H1 (cell line): ENCODE data around the gene TBRG4. TPM values are rescaled to one million over a fixed set of nuclear protein-coding genes. Genes with fewer than 3 reads are reported as not detected.

Experiments
- CREB1 ChIP-seq: IDR thresholded peaks from 2 replicates; pipeline ENCODE4 v1.6.1; 2012; ENCODE audit warnings: inconsistent platforms
- HDAC2 ChIP-seq, 2 experiments: fragments of 300-600 bp in 1 of 2; sonication (generic) in 1 of 2; IDR thresholded peaks; 2 replicates each; pipeline ENCODE4 v1.6.1; 2011 to 2012; ENCODE audit warnings: low read depth in 2 of 2, low read length in 2 of 2, mild to moderate bottlenecking in 2 of 2, moderate library complexity in 2 of 2, borderline replicate concordance in 1 of 2, inconsistent platforms in 1 of 2
- HDAC6 ChIP-seq: IDR thresholded peaks from one replicate; pipeline ENCODE4 v1.7.1; 2012; ENCODE audit warnings: low read depth, mild to moderate bottlenecking, inconsistent platforms, low read length, moderate library complexity
- JUND ChIP-seq: IDR thresholded peaks from 2 replicates; pipeline ENCODE4 v1.6.1; 2011; ENCODE audit warnings: mild to moderate bottlenecking, improper control_type of control experiment, low read length
- KDM1A ChIP-seq: fragments of 200-600, 300-600 bp; sonication (generic); IDR thresholded peaks from 2 replicates; pipeline ENCODE4 v1.7.1; 2016; ENCODE audit warnings: mild to moderate bottlenecking, low read length, borderline replicate concordance
- MAFK ChIP-seq: IDR thresholded peaks from 2 replicates; pipeline ENCODE4 v1.6.1; 2012; ENCODE audit warnings: low read depth, mild to moderate bottlenecking, improper control_type of control experiment, low read length
- RAD21 ChIP-seq, 2 experiments: IDR thresholded peaks in 1 of 2; conservative IDR thresholded peaks in 1 of 2; 2 replicates each; pipeline ENCODE4 v1.6.1; 2011; ENCODE audit warnings: low read depth in 2 of 2, low read length in 2 of 2, improper control_type of control experiment in 1 of 2, inconsistent platforms in 1 of 2, mild to moderate bottlenecking in 1 of 2, moderate library complexity in 1 of 2
- RBBP5 ChIP-seq: IDR thresholded peaks from 2 replicates; pipeline ENCODE4 v1.7.1; 2012; ENCODE audit warnings: low read depth, mild to moderate bottlenecking, inconsistent platforms, low read length, moderate library complexity, borderline replicate concordance
- RXRA ChIP-seq: IDR thresholded peaks from 2 replicates; pipeline ENCODE4 v1.6.1; 2011; ENCODE audit warnings: low read depth, mild to moderate bottlenecking, low read length, moderate library complexity; ENCODE audit not compliant: insufficient read depth
- SIN3A ChIP-seq, 2 experiments: IDR thresholded peaks in 1 of 2; conservative IDR thresholded peaks in 1 of 2; 2 replicates each; pipeline ENCODE4 v1.6.1; 2011 to 2012; ENCODE audit warnings: low read length in 2 of 2, improper control_type of control experiment in 1 of 2, low read depth in 1 of 2, mild to moderate bottlenecking in 1 of 2
- SP1 ChIP-seq: IDR thresholded peaks from 2 replicates; pipeline ENCODE4 v1.6.1; 2011; ENCODE audit warnings: low read depth, low read length
- SRF ChIP-seq: IDR thresholded peaks from 2 replicates; pipeline ENCODE4 v1.6.1; 2011; ENCODE audit warnings: mild to moderate bottlenecking, low read depth, low read length, moderate library complexity
- TAF1 ChIP-seq: IDR thresholded peaks from 2 replicates; pipeline ENCODE4 v1.6.1; 2011; ENCODE audit warnings: mild to moderate bottlenecking, low read depth, low read length
- TBP ChIP-seq: IDR thresholded peaks from 2 replicates; pipeline ENCODE4 v1.6.1; 2011; ENCODE audit warnings: low read depth, low read length, improper control_type of control experiment
- YY1 ChIP-seq: IDR thresholded peaks from 2 replicates; pipeline ENCODE4 v1.6.1; 2011; ENCODE audit warnings: low read depth, mild to moderate bottlenecking, low read length
- ZNF274 ChIP-seq: IDR thresholded peaks from 2 replicates; pipeline ENCODE4 v1.7.0; 2012; ENCODE audit warnings: low read length, borderline replicate concordance; ENCODE audit errors: extremely low read depth
- polyA plus RNA-seq, 7 experiments: library from polyadenylated mRNA; depleted of rRNA in 3 of 7; stranded (reverse) in 5 of 7; unstranded in 2 of 7; fragments of >200 nt in 5 of 7; fragments of 200-250 nt in 2 of 7; gene quantifications; 1 replicate in 5 of 7; 2 replicates in 1 of 7; 4 replicates in 1 of 7; pipeline versions ENCODE4 v1.2.1 to v1.2.3, GENCODE V29; 2011 to 2013; ENCODE audit warnings: missing spikeins in 2 of 7, mixed read lengths in 2 of 7
- total RNA-seq: library from RNA; stranded (reverse); fragmentation: NEBNext Ultra II Directional; extraction: Animal tissue kit (Norgen Biotek cat#: 25700); gene quantifications from 2 replicates; pipeline ENCODE4 v1.2.1, GENCODE V29; 2021
- TF ChIP-seq, protein P1 (sequence below), 3 experiments: IDR thresholded peaks; 1 replicate in 2 of 3; 2 replicates in 1 of 3; pipeline versions ENCODE4 v1.5.1 to v1.6.1; 2011; ENCODE audit warnings: low read length in 3 of 3, mild to moderate bottlenecking in 3 of 3, inconsistent platforms in 2 of 3, low read depth in 1 of 3, moderate library complexity in 1 of 3; ENCODE audit not compliant: insufficient read depth in 1 of 3; ENCODE audit errors: control extremely low read depth in 1 of 3
- TF ChIP-seq, protein P2 (sequence below): IDR thresholded peaks from 2 replicates; pipeline ENCODE4 v1.6.1; 2012; ENCODE audit warnings: inconsistent platforms
- TF ChIP-seq, protein P3 (sequence below): IDR thresholded peaks from 2 replicates; pipeline ENCODE4 v1.6.1; 2012; ENCODE audit warnings: inconsistent platforms

TBRG4 gene
- total and polyA plus RNA-seq, 2 of the 8 experiments (the other 6 are each of a cell fraction or from before 2014, with no cell fraction given): 110 to 137 TPM

DNA sequence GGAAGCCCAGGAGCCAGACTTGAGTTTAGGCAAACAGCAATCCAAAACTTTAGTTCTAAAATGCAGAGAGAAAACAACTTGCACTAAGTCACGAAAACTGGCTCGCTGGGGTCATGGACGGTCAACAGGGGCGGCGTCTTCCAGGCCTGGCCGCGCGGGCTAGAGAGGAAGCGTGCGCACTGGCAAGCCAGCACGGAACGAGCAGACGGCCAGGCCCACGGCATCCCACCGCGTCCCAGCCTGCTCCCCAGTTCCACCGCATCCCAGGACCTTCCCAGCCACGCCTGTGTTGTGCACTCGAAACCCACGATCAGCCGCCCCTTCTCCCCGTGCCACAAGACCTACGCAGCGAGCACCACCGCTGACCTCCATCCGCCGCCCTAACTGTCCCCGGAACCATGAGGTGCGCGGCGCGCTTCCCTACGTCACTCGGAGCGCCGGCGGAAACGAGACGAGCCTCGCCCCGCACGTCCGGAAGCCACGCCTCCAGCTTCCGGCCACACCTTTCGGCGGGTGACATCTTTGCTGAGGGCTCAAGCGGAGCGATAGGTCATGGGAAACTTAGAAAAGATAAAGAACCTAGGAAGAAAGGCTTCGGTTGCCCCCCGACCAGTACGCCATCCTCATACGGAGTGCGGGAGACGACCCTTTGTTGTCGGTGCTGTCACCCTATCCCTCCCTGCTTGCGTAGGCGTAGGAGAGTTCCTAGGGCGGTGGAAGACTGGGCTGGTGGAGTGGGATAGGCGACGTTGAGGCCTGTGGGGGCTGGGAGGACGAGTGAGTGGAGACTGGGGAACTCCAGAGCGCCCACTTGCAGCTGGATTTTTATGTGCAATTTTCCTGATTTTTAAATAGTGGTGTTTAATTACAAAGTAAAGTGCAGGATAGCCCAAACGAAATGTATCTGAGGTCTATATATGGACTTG lies at the start of gene TBRG4 (continued):
- TF ChIP-seq HDAC6: no peak
- peak; percentile 1 to 15; a peak in 1 of 4 replicates for TF ChIP-seq RAD21 (IDR thresholded peaks at IDR 0.05 in 1 of 2, conservative IDR thresholded peaks at IDR 0.05 in 1 of 2; ENCODE audit: low read depth in 2 of 2, low read length in 2 of 2)
- TF ChIP-seq TAF1: peak; percentile 99
- TF ChIP-seq, protein P1, sequence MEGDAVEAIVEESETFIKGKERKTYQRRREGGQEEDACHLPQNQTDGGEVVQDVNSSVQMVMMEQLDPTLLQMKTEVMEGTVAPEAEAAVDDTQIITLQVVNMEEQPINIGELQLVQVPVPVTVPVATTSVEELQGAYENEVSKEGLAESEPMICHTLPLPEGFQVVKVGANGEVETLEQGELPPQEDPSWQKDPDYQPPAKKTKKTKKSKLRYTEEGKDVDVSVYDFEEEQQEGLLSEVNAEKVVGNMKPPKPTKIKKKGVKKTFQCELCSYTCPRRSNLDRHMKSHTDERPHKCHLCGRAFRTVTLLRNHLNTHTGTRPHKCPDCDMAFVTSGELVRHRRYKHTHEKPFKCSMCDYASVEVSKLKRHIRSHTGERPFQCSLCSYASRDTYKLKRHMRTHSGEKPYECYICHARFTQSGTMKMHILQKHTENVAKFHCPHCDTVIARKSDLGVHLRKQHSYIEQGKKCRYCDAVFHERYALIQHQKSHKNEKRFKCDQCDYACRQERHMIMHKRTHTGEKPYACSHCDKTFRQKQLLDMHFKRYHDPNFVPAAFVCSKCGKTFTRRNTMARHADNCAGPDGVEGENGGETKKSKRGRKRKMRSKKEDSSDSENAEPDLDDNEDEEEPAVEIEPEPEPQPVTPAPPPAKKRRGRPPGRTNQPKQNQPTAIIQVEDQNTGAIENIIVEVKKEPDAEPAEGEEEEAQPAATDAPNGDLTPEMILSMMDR (IDR thresholded peaks at IDR 0.05; ENCODE audit: control extremely low read depth in 1 of 3, insufficient read depth in 1 of 3, low read depth in 1 of 3, low read length in 3 of 3): peak in 1 of 3 experiments; percentile 7; a peak in 1 of 4 replicates
- TF ChIP-seq TBP: peak; percentile 86; the same call in 1 of the 2 replicates
- TF ChIP-seq KDM1A: no peak
- no peak for TF ChIP-seq MAFK
- no peak for TF ChIP-seq ZNF274
- peak; percentile 83 for TF ChIP-seq SRF
- no peak for TF ChIP-seq SP1
- peak in 1 of 2 experiments; percentile 5; a peak in 2 of 4 replicates for TF ChIP-seq HDAC2 (IDR thresholded peaks at IDR 0.05; ENCODE audit: borderline replicate concordance in 1 of 2, low read depth in 2 of 2, low read length in 2 of 2)
- peak; percentile 85 for TF ChIP-seq YY1
- no peak for TF ChIP-seq RXRA
- TF ChIP-seq, protein P2, sequence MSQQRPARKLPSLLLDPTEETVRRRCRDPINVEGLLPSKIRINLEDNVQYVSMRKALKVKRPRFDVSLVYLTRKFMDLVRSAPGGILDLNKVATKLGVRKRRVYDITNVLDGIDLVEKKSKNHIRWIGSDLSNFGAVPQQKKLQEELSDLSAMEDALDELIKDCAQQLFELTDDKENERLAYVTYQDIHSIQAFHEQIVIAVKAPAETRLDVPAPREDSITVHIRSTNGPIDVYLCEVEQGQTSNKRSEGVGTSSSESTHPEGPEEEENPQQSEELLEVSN: 0 out of 2 replicates have a peak, but pooled peaks have one; percentile 38
- TF ChIP-seq, protein P3, sequence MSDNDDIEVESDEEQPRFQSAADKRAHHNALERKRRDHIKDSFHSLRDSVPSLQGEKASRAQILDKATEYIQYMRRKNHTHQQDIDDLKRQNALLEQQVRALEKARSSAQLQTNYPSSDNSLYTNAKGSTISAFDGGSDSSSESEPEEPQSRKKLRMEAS: peak; percentile 99
- peak; percentile 57 for TF ChIP-seq RBBP5
- peak; percentile 43; the same call in 1 of the 2 replicates for TF ChIP-seq JUND
- peak; percentile 99 for TF ChIP-seq CREB1
- TF ChIP-seq SIN3A (conservative IDR thresholded peaks at IDR 0.05 in 1 of 2, IDR thresholded peaks at IDR 0.05 in 1 of 2; ENCODE audit: low read depth in 1 of 2, low read length in 2 of 2): peak; percentile 72 to 98; a peak in 3 of 4 replicates
